Activated CD4-positive, alpha-beta T cell treated with anti-CD3 and anti-CD28 coated beads, Interleukin-2, amount 50 U/mL, for 4 hours (primary cell): ENCODE measurements around the gene C1orf174.

ENCODE experiments used
- DNase-seq, 2 experiments: peaks; one replicate each; pipeline ENCODE4 v3.0.0-alpha.2; 2020

The C1orf174 gene

DNA sequence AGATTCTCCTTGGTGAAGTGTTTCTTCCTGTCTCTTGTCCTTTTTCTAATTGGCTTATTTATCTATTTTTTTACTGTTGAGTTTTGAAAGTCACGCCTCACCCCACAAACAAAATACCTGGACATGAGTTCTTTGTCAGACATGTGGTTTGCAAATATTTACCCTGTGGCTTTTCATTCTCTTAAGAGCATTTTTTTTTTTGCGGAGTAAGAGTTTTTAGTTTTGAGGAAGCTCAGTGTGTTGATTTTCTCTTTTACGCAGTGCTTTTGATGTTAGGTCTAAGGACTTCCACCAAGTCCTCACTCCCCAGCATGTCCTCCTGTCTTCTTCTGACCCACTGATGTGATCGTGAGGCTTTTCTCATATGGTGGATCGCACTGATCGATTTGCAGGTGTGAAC lies 35.2 kb downstream of the C1orf174 start:
- no peak for DNase-seq

DNA sequence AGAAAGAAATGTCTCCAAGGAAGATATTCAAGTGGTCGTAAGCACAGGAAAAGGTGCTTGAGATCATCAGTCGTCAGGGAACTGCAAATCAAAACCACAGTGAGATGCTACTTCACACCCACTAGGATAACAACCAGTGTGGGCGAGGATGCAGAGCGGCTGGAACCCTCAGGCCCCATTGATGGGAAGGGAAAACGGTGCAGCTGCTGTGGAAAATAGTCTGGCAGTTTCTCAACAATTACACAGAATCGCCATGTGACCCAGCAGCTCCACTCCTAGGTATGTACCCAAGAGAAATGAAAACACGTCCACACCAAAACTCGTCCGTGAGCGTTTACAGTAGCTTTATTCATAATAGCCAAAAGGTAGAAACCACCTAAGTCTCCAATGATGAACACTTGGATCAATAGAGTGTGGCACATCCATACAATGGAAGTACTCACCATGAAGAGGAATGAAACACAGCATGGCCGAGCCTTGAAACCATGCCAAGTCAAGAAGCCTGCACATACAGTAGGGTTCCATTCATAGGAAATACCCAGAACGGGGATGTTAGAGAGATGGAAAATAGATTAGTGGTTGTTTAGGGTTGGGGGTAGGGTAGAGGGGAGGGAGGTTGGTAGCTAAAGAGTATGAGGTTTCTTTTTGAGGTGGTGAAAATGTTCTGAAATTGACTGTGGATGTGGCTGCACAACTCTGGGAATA lies 36.7 kb downstream of the C1orf174 start:
- no peak for DNase-seq

DNA sequence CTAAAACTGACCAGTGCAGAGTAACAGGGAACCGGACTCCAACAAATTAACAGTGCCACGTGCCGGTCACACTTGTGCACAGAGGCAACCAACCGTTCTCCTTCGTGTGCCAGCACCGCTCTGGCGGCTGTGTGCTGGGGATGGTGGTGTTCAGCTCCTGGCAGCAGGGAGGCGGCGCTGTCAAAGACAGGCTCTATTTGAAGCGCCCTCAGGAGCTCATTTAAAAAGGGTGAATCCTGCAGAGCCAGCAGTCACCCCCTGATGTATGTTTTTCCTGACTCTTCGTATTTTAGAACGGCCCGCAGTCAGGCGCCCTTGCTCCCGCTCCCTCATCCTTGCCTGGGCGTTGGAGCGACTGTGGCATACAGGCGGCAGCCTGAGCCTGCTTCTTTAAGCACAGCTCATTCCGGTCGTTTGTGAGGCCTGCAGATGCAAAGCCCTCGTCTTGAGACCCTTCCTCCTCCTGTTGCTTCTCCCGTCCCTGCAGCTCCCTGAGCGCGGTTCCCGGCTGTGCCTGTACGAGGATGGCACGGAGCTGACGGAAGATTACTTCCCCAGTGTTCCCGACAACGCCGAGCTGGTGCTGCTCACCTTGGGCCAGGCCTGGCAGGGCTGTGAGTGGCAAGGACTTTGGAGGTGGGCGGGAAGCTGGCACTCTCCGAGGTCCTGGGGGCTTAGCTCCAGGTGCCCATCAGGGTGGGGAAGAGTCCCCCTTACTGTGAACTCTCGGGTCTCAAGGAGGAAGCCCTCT lies 41.7 kb downstream of the C1orf174 start:
- no peak for DNase-seq

DNA sequence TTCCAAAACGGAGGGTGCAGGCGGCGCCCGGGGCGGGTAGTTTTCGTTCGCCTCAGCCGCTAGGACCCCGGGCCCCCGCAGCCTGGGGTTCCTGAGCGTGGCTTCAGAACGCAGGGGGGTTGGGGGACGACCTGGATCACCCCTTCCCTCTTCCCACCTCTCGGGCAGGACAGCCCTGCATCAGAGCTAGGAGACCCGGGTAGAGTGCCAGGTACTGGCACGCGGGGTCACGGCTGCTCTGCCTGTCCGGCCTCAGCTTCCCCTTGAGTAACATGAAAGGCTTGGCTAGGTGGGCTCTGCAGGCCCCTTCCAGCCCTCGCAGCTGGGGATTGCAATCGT lies 42.3 kb downstream of the C1orf174 start:
- no peak for DNase-seq

DNA sequence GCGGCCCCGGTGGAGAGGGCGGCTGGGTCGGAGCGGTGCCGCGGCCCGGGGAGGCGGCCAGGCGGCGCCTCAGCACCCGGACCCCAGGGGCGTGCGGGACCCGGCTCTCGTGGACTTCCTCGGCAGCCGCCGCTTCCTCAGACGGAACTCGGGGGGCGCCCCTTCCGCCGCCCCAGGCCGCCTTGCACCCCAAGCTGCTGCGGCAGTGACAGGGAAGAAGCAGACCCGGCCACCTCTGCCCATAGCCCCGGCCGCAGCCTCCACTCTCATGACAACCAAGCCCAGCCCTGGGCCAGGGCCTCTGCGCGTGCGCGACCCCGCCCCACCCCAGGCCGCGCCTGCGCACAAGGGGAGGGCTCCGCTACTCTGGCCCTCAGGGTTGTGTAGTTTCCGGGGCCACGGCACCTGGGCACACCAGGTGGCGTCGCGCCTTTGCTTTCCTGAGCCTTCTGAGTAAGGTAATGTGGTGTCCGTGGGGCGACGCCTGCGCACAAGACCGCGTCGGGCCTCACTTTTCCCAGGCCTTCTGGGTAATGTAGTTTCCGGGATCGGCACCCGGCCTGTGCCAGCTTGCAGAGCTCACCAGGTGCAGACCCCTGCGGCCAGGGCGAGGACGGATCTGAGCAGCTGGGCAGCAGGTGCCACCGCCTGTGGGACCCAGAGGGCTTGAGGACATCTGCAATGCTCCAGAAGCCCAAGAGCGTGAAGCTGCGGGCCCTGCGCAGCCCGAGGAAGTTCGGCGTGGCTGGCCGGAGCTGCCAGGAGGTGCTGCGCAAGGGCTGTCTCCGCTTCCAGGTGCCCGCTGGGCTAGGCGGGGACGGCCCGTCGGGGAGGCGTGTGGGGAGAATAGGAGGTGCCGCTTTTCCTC lies 42.9 kb downstream of the C1orf174 start, which contains the start of the genes CEP104 and DFFB:
Gene CEP104 (minus strand): TSS at position 289 of the 868 bp plus-strand sequence. CDS start 4,804 bp downstream, outside the sequence.
Gene DFFB (plus strand): TSS at position 554 of the 868 bp plus-strand sequence. CDS start 128 bp downstream, at position 682.
- DNase-seq = peak; percentile 94 to 96

DNA sequence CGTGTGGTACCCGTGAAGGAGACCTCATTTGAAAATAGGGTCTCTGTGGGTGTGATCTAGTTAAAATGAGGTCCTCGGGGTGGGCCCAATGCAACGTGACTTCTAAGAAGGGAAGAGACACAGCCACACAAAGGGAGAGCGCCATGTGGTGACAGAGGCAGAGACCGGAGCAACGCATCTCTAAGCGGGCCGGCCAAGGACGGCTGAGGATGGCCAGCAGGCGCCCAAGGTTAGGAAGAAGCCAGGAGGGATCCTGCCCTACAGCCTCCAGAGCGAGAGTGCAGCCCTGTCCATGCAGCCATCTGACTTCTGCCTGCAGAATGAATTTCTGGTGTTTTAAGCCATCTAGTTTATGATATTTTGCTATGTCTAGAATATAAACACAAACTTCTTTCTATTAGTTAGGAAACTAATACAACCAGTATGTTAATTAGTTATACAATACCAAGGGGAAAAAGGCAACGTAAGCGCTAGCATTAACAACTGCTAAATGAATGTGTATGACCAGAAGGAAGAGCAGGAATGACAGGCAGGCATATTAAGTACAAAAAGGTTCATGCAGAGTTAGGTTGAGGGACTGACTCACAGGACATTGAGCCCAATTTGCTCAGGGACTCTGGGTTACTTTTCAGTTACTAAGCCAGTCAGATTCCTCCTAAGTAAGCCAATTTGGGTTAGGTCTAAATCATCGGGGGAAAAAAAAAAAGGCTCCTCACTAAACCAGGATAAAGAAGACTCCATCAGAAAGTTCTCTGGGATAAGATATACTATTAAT lies 47.2 kb downstream of the C1orf174 start:
- no peak for DNase-seq

DNA sequence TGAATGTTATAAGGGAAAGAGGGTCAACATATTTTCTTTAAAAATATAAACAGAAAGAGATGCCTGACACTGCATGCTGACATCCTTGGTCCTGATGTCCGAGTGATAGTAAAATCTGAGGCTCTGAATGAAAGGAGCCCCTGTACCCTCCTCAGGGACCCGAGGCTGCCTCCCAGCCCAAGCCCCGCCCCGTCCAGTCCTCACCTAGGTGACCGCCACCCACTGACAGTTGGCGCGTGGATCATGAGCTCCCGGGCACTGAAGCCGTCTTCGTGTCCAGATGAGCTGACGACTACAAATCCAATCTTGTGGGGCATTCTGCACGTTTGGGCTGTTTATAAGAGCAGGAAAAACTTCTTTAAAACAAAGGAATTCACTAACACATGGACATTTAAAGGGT lies 48.0 kb downstream of the C1orf174 start:
- DNase-seq = no peak

DNA sequence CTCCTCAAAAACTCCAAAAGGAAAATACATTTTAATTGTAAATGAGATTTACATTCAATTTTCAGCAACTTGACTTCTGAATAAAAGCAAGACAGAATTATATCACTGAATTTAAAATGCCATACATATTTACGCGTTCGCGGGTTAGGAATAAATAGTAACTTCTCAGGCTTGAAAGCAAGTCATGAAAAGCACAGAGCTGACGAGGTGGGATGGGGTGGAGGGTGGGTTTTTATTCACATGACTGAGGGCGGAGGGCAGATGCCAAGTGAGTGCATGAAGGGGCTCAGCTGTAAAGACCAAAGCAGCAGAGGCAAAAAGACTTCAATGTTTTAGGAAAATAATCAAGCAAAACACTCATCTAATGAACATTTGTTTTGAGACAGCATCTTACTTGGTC lies 48.8 kb downstream of the C1orf174 start:
- no peak for DNase-seq

DNA sequence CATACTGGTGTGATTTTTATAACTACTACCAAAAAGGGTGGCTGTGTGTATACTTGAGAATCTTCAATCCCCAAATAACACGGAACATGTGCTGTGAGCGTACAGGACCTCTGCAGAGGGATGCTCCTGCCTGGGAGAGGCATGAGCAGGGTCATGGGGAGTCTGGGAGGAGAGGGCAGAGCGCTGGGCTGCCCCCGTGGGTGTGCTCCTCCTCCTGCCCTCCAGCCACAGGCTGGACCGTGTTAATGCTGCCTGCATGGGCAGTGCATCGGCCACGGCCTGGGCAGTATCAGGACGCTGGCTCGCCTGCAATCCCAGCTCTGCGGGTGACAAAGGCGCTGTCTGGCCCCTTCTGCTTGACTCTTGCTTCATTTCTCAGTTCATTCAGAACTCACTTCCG lies 49.2 kb downstream of the C1orf174 start:
- no peak for DNase-seq

DNA sequence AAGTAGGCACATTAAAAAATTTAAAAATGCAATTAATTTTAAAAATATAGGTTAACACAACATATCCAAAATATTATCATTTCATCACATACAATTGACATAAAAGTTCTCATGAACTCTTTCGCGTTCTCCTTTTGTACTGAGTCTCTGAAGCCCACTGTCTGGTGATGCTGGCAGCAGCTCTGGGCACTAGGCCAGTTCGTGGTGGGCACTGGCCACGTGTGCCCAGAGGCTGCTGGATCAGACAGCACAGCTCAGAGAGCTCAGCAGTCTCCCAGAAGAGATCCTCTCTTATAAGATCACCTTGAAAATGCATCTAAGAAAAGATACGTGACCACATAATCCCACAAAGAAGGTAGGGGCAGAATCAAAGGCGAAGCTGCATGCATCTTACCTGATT lies 53.0 kb downstream of the C1orf174 start:
- no peak for DNase-seq

DNA sequence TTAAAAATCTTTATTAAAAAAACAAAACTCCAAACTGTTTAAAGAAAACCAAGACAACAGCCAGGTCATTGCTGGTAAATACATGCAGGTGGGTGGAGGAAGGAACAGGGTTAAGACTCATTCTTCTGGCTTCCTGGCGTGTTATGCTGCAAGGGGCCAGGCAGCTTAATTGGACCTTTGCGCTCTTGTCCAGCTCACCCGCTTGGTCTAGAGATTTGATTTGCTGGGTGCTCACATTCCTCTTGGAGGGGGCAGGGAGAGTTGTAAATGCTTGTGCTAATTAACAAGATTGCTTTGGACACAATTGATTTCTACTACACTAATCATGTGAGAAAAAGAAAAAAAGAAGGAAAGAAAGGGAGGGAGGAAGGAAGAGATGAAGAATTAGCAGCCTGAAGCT lies 53.5 kb downstream of the C1orf174 start:
- DNase-seq = no peak

DNA sequence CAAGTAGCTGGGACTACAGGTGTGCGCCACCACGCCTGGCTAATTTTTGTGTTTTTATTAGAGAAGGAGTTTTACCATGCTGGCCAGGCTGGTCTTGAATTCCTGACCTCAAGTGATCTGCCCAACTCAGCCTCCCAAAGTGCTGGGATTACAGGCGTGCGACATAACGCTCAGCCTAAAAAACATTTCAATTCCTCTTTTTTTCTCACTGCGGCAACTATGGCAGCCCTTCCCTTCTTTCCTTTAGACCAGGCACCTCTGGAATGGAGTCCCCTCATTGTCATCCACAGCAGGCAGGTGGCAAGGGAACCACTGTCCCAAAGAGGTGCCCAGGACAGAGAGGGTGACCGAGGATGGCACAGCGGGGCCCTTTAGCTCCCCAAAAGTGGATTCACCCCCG lies 57.2 kb downstream of the C1orf174 start:
- DNase-seq = no peak

DNA sequence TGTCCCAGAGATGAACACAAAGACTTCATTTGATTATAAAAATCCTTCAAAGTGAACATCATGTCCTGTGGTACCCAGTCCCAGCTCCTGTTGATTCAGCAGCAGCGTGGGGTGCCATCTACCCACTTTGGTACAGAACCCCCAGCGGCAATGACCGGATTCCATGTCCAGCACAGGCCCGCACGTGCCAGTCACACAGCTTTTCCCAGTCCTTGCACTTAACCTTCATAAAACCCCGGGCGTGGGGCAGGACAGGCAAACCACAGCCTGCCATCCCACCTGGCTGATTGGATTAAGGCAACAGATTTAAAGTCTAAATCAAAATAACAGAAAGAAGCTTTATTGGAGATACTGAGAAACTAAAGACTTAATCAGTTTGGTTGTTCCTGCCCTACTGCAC lies 58.6 kb downstream of the C1orf174 start:
- DNase-seq = no peak
